GM23338 (cell line): ENCODE results near the gene ZFYVE28. TPM values are rescaled to one million over a fixed set of nuclear protein-coding genes. Genes with fewer than 3 reads are reported as not detected.

Experiments
- ATAC-seq: fragments of 200-7000 bp; cut with Tn5 transposase; 3 replicates; pipeline ENCODE4 v1.9.1; 2020
- DNase-seq: peaks from one replicate; pipeline ENCODE4 v3.0.0-alpha.2; 2015; ENCODE audit warnings: low spot score
- H2AFZ ChIP-seq: fragments of 200-600 bp; sonication (generic); 2 replicates; pipeline ENCODE4 v1.8.0; 2016; ENCODE audit warnings: antibody characterized with exemption, mild to moderate bottlenecking, moderate library complexity
- H3F3A ChIP-seq: fragments of 200-600 bp; sonication (generic); replicated peaks from 2 replicates; pipeline ENCODE4 v1.8.0; 2017; ENCODE audit warnings: antibody characterized with exemption, mixed run types, low read depth
- H3K27ac ChIP-seq: fragments of 200-600 bp; sonication (generic); 2 replicates; pipeline ENCODE4 v1.6.1; 2016; ENCODE audit warnings: low read depth
- H3K27me3 ChIP-seq: fragments of 200-600 bp; sonication (generic); 2 replicates; pipeline ENCODE4 v1.8.0; 2016; ENCODE audit warnings: mild to moderate bottlenecking, mixed run types, moderate library complexity; ENCODE audit not compliant: insufficient read depth
- H3K36me3 ChIP-seq: fragments of 200-600 bp; sonication (generic); 2 replicates; pipeline ENCODE4 v1.8.0; 2016; ENCODE audit warnings: mild to moderate bottlenecking; ENCODE audit not compliant: insufficient read depth
- H3K4me1 ChIP-seq: fragments of 200-600 bp; sonication (generic); 2 replicates; pipeline ENCODE4 v1.8.0; 2016; ENCODE audit warnings: mild to moderate bottlenecking, moderate library complexity; ENCODE audit not compliant: insufficient read depth
- H3K4me2 ChIP-seq: fragments of 200-600 bp; sonication (generic); 2 replicates; pipeline ENCODE4 v1.7.1; 2017; ENCODE audit warnings: mixed run types
- H3K4me3 ChIP-seq: fragments of 200-600 bp; sonication (generic); 2 replicates; pipeline ENCODE4 v1.6.1; 2016; ENCODE audit warnings: mixed run types
- H3K79me2 ChIP-seq: fragments of 200-600 bp; sonication (generic); replicated peaks from 2 replicates; pipeline ENCODE4 v1.8.0; 2017; ENCODE audit warnings: mild to moderate bottlenecking; ENCODE audit not compliant: insufficient read depth
- H3K9me2 ChIP-seq: fragments of 200-600 bp; sonication (generic); 2 replicates; pipeline ENCODE4 v1.8.0; 2017; ENCODE audit not compliant: insufficient read depth
- H4K20me1 ChIP-seq: fragments of 200-600 bp; sonication (generic); replicated peaks from 2 replicates; pipeline ENCODE4 v1.8.0; 2017; ENCODE audit warnings: mild to moderate bottlenecking; ENCODE audit not compliant: insufficient read depth
- H3K27ac Mint-ChIP-seq: 2 replicates; pipeline ENCODE4 v1.8.0; 2020; ENCODE audit warnings: inconsistent platforms, mild to moderate bottlenecking, moderate library complexity, mixed read lengths
- H3K27me3 Mint-ChIP-seq: 3 replicates; pipeline ENCODE4 v1.8.0; 2022; ENCODE audit warnings: low read depth, mild to moderate bottlenecking, moderate library complexity, mixed read lengths, inconsistent platforms; ENCODE audit not compliant: insufficient read depth, poor library complexity
- H3K36me3 Mint-ChIP-seq: 3 replicates; pipeline ENCODE4 v1.8.0; 2021; ENCODE audit warnings: low read depth, mild to moderate bottlenecking, inconsistent platforms, moderate library complexity, mixed read lengths
- H3K4me1 Mint-ChIP-seq: 3 replicates; pipeline ENCODE4 v1.8.0; 2020; ENCODE audit warnings: mild to moderate bottlenecking, inconsistent platforms, mixed read lengths
- H3K4me3 Mint-ChIP-seq: 3 replicates; pipeline ENCODE4 v1.8.0; 2021; ENCODE audit warnings: moderate library complexity, mild to moderate bottlenecking, inconsistent platforms, mixed read lengths
- H3K9me3 Mint-ChIP-seq: 3 replicates; pipeline ENCODE4 v1.8.0; 2020; ENCODE audit warnings: moderate library complexity, mild to moderate bottlenecking, inconsistent platforms, mixed read lengths
- CREB1 ChIP-seq: fragments of 250-450 bp; sonication (Bioruptor Pico); IDR thresholded peaks from 2 replicates; pipeline ENCODE4 v1.5.0; 2020; ENCODE audit warnings: low read depth, mild to moderate bottlenecking, moderate library complexity
- CTCF ChIP-seq, 2 experiments: fragments of 200-600 bp in 1 of 2; sonication (generic) in 1 of 2; conservative IDR thresholded peaks; 2 replicates each; pipeline versions ENCODE4 v1.5.1 to v1.6.1; 2016 to 2017; ENCODE audit warnings: antibody characterized with exemption in 2 of 2, low read depth in 2 of 2, mild to moderate bottlenecking in 2 of 2, moderate library complexity in 1 of 2
- ETS1 ChIP-seq: IDR thresholded peaks from 2 replicates; pipeline ENCODE4 v1.6.1; 2016; ENCODE audit warnings: antibody characterized with exemption
- EZH2 ChIP-seq: fragments of 200-600 bp; sonication (generic); IDR thresholded peaks from one replicate; pipeline ENCODE4 v1.8.0; 2017; ENCODE audit warnings: antibody characterized with exemption, mild to moderate bottlenecking, low read depth; ENCODE audit not compliant: unreplicated experiment
- EZH2phosphoT487 ChIP-seq: fragments of 200-600 bp; sonication (generic); IDR thresholded peaks from one replicate; pipeline ENCODE4 v1.8.1; 2018; ENCODE audit warnings: antibody characterized with exemption; ENCODE audit not compliant: unreplicated experiment
- JUNB ChIP-seq: IDR thresholded peaks from one replicate; pipeline ENCODE4 v1.6.1; 2016; ENCODE audit warnings: antibody characterized with exemption; ENCODE audit not compliant: unreplicated experiment
- NANOG ChIP-seq: IDR thresholded peaks from 2 replicates; pipeline ENCODE4 v1.6.1; 2016; ENCODE audit warnings: antibody characterized with exemption, borderline replicate concordance
- POLR2AphosphoS5 ChIP-seq: IDR thresholded peaks from 2 replicates; pipeline ENCODE4 v1.6.1; 2016; ENCODE audit warnings: antibody characterized with exemption, low read depth
- STAT1 ChIP-seq: IDR thresholded peaks from one replicate; pipeline ENCODE4 v1.6.1; 2016; ENCODE audit warnings: antibody characterized with exemption; ENCODE audit not compliant: unreplicated experiment
- ZNF114 ChIP-seq: fragments of 250-450 bp; sonication (Bioruptor Pico); IDR thresholded peaks from 2 replicates; pipeline ENCODE4 v1.5.0; 2020; ENCODE audit warnings: mild to moderate bottlenecking, moderate library complexity
- ZNF331 ChIP-seq: fragments of 250-450 bp; sonication (Bioruptor Pico); IDR thresholded peaks from 2 replicates; pipeline ENCODE4 v1.5.0; 2020; ENCODE audit warnings: low read depth, mild to moderate bottlenecking, moderate library complexity
- ZNF462 ChIP-seq: fragments of 250-450 bp; sonication (Bioruptor Pico); IDR thresholded peaks from 2 replicates; pipeline ENCODE4 v1.5.0; 2020; ENCODE audit warnings: mild to moderate bottlenecking, moderate library complexity
- polyA plus RNA-seq: library from polyadenylated mRNA; unstranded; fragments of >200 nt; fragmentation: Nextera tagmentation; extraction: Ambion mirVana; gene quantifications from 2 replicates; pipeline ENCODE4 v1.2.1, GENCODE V29; 2016
- total RNA-seq: library from RNA; depleted of rRNA; stranded (reverse); fragments of >200 nt; shearing (Covaris generic); gene quantifications from 2 replicates; pipeline ENCODE4 v1.2.3, GENCODE V29; 2014
- TF ChIP-seq, protein P1 (sequence below): IDR thresholded peaks from one replicate; pipeline ENCODE4 v1.6.1; 2018; ENCODE audit warnings: antibody characterized with exemption; ENCODE audit not compliant: unreplicated experiment

Gene ZFYVE28
- total and polyA plus RNA-seq, 2 experiments from 2014 or later: 2.6 to 4.6 TPM

DNA sequence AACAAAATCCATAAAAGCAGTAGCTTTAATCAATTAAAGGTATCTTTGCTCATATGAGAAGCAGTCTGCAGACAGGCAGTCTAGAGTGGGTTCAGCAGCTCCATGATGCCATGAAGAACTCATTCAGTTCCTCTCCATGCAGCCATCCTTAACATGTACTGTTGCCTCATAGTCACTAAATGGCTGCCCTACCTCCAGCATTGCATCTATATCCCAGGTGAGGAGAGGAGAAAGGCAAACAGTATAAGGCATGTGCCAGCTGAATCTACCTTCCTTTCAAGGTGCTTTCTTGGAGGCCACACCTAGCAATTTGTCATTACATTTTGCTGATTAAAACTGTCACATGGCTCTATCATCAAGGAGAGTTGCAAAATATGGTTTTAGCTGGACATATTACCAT lies 13.6 kb upstream of the ZFYVE28 start:
- Histone ChIP-seq H3K79me2 (no peaks in the 10 kb centered on the region), H3K36me3 (no peaks in the 10 kb centered on the region), H3K27ac (no peak overlapping the region), H3K4me3 (no peak overlapping the region), H3K4me2 (no peak overlapping the region), H3K27me3 (no peaks in the 10 kb centered on the region), H2AFZ (no peak overlapping the region), H4K20me1 (no peaks in the 10 kb centered on the region), H3K9me2 (no peaks in the 10 kb centered on the region), H3K4me1 (no peaks in the 10 kb centered on the region), H3F3A (no peaks in the 10 kb centered on the region)
- no peak overlapping the region for H3K4me3 Mint-ChIP-seq
- peaks cover 12% of the 10 kb centered on the region; the same call in 1 of the 3 replicates for H3K4me1 Mint-ChIP-seq
- no peak for DNase-seq
- H3K9me3 Mint-ChIP-seq: no peaks in the 10 kb centered on the region; the same call in 2 of the 3 replicates
- H3K27ac Mint-ChIP-seq: no peak overlapping the region
- ATAC-seq: no peak
- H3K27me3 Mint-ChIP-seq: peaks cover 7% of the 10 kb centered on the region
- TF ChIP-seq, protein P1, sequence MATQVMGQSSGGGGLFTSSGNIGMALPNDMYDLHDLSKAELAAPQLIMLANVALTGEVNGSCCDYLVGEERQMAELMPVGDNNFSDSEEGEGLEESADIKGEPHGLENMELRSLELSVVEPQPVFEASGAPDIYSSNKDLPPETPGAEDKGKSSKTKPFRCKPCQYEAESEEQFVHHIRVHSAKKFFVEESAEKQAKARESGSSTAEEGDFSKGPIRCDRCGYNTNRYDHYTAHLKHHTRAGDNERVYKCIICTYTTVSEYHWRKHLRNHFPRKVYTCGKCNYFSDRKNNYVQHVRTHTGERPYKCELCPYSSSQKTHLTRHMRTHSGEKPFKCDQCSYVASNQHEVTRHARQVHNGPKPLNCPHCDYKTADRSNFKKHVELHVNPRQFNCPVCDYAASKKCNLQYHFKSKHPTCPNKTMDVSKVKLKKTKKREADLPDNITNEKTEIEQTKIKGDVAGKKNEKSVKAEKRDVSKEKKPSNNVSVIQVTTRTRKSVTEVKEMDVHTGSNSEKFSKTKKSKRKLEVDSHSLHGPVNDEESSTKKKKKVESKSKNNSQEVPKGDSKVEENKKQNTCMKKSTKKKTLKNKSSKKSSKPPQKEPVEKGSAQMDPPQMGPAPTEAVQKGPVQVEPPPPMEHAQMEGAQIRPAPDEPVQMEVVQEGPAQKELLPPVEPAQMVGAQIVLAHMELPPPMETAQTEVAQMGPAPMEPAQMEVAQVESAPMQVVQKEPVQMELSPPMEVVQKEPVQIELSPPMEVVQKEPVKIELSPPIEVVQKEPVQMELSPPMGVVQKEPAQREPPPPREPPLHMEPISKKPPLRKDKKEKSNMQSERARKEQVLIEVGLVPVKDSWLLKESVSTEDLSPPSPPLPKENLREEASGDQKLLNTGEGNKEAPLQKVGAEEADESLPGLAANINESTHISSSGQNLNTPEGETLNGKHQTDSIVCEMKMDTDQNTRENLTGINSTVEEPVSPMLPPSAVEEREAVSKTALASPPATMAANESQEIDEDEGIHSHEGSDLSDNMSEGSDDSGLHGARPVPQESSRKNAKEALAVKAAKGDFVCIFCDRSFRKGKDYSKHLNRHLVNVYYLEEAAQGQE: no peak
- TF ChIP-seq JUNB (no peak), STAT1 (no peak), ZNF114 (no peak), POLR2AphosphoS5 (no peak), CTCF (conservative IDR thresholded peaks at IDR 0.05; ENCODE audit: low read depth in 2 of 2) (no peak), EZH2 (no peak), CREB1 (CRISPR knock-in tag) (no peak), NANOG (no peak), ETS1 (no peak), ZNF331 (no peak), EZH2phosphoT487 (no peak), ZNF462 (CRISPR knock-in tag) (no peak)
- no peaks in the 10 kb centered on the region; the same call in 2 of the 3 replicates for H3K36me3 Mint-ChIP-seq
